CD4-positive, alpha-beta T cell treated with Interleukin-15 for 1 hour (primary cell): ENCODE data around the gene AVEN.

Experiments used
- DNase-seq: peaks from one replicate; pipeline ENCODE4 v3.0.0-alpha.2; 2020

The AVEN gene

GRCh38 chr15:33980159-33980558, 58.8 kb downstream of the AVEN start:
- DNase-seq, result no peak

GRCh38 chr15:33975022-33975565, 63.9 kb downstream of the AVEN start:
- no peak for DNase-seq

GRCh38 chr15:33971811-33972210, 67.2 kb downstream of the AVEN start:
- no peak for DNase-seq

GRCh38 chr15:33968821-33969220, 70.2 kb downstream of the AVEN start:
- no peak for DNase-seq

- DNase-seq, result no peak
These were observed 70.8 kb downstream of the AVEN start, which contains the start of gene CHRM5 for GRCh38 chr15:33968224-33968623. TSS of gene CHRM5 (plus strand) at chr15:33968497. CDS start at chr15:34062718, 94,221 bp downstream.

- no peak for DNase-seq
These were observed 74.4 kb downstream of the AVEN start for GRCh38 chr15:33964665-33965040.

GRCh38 chr15:33963831-33964664, 75.0 kb downstream of the AVEN start:
- no peak for DNase-seq

GRCh38 chr15:33960549-33960935, 78.5 kb downstream of the AVEN start:
- DNase-seq, result no peak

- DNase-seq, result no peak
These were observed 79.0 kb downstream of the AVEN start for GRCh38 chr15:33959844-33960548.

- DNase-seq, result no peak
These were observed 82.6 kb downstream of the AVEN start for GRCh38 chr15:33956397-33956796.

GRCh38 chr15:33955945-33956344, 83.1 kb downstream of the AVEN start:
- DNase-seq, result no peak

GRCh38 chr15:33946152-33946551, 92.9 kb downstream of the AVEN start:
- DNase-seq, result no peak

GRCh38 chr15:33941279-33942063, 97.5 kb downstream of the AVEN start:
- DNase-seq, result no peak

GRCh38 chr15:33934921-33935320, 104.1 kb downstream of the AVEN start:
- no peak for DNase-seq

GRCh38 chr15:33934396-33934795, 104.6 kb downstream of the AVEN start:
- DNase-seq, result no peak

- DNase-seq, result no peak
These were observed 106.3 kb downstream of the AVEN start for GRCh38 chr15:33932734-33933133.

- DNase-seq, result no peak
These were observed 112.7 kb downstream of the AVEN start for GRCh38 chr15:33926260-33926659.

- no peak for DNase-seq
These were observed 115.6 kb downstream of the AVEN start for GRCh38 chr15:33923446-33923845.

- DNase-seq, result no peak
These were observed 123.2 kb downstream of the AVEN start for GRCh38 chr15:33915571-33916407.

- no peak for DNase-seq
These were observed 125.5 kb downstream of the AVEN start for GRCh38 chr15:33913459-33913858.

GRCh38 chr15:33912326-33912725, 126.7 kb downstream of the AVEN start:
- no peak for DNase-seq

GRCh38 chr15:33910741-33911140, 128.3 kb downstream of the AVEN start:
- no peak for DNase-seq
